Tibial nerve (tissue), 4 donors: ENCODE results near the gene THRSP. TPM values are rescaled to one million over a fixed set of nuclear protein-coding genes. Genes with fewer than 3 reads are reported as not detected.

Experiments
- DNase-seq, 2 donors: peaks; one replicate each; pipeline ENCODE4 v3.0.0-alpha.2; 2019; ENCODE audit warnings: low spot score in 2 of 2
- H3K27ac ChIP-seq, 4 donors: fragments of 200-600 bp; sonication (generic) in 3 of 4; one replicate each; pipeline ENCODE4 v1.5.1; 2017 to 2019; ENCODE audit warnings: mild to moderate bottlenecking in 1 of 4
- H3K27me3 ChIP-seq, 2 donors: fragments of 200-600 bp; sonication (generic) in 1 of 2; one replicate each; pipeline versions ENCODE4 v1.5.1 to v1.6.0; 2017 to 2019
- H3K36me3 ChIP-seq, 3 donors: fragments of 200-600 bp; sonication (generic); one replicate each; pipeline ENCODE4 v1.5.1; 2018 to 2019
- H3K4me1 ChIP-seq, 4 donors: fragments of 200-600 bp; sonication (generic) in 3 of 4; one replicate each; pipeline ENCODE4 v1.5.1; 2017 to 2019
- H3K4me3 ChIP-seq, 4 donors: fragments of 200-600 bp; sonication (generic) in 3 of 4; one replicate each; pipeline ENCODE4 v1.5.1; 2017 to 2019; ENCODE audit warnings: mild to moderate bottlenecking in 1 of 4, moderate library complexity in 1 of 4
- H3K9me3 ChIP-seq, 4 donors: fragments of 200-600 bp; sonication (generic) in 3 of 4; one replicate each; pipeline ENCODE4 v1.5.1; 2017 to 2019
- EP300 ChIP-seq, 2 donors: sonication (generic); formaldehyde crosslinking; IDR thresholded peaks; one replicate each; pipeline ENCODE4 v1.6.1; 2017; ENCODE audit warnings: antibody characterized with exemption in 2 of 2, mild to moderate bottlenecking in 1 of 2
- POLR2A ChIP-seq, 2 donors: fragments of 450-650 bp; IDR thresholded peaks; one replicate each; pipeline ENCODE4 v1.6.1; 2017; ENCODE audit warnings: antibody characterized with exemption in 2 of 2, mild to moderate bottlenecking in 2 of 2, moderate library complexity in 2 of 2
- WGBS, 2 donors: methylation state at CpG; one replicate each; pipeline ENCODE4 v1.1.5; 2018; 5-methylcytosine and 5-hydroxymethylcytosine counted together
- total RNA-seq, 4 donors: library from RNA; depleted of rRNA; stranded (reverse); fragments of >200 nt; gene quantifications; one replicate each; pipeline ENCODE4 v1.1.0, GENCODE V29; 2016
- TF ChIP-seq, protein P1 (sequence below), 5 experiments: fragments of 200-600 bp in 3 of 5; fragments of 450-650 bp in 2 of 5; sonication (generic) in 3 of 5; IDR thresholded peaks; one replicate each; pipeline ENCODE4 v1.5.1; 2016 to 2019; ENCODE audit warnings: antibody characterized with exemption in 5 of 5, mild to moderate bottlenecking in 3 of 5, moderate library complexity in 2 of 5

THRSP gene
- total RNA-seq, 4 donors from 2014 or later, result 4.0 to 22.9 (median 8.7) TPM

DNA sequence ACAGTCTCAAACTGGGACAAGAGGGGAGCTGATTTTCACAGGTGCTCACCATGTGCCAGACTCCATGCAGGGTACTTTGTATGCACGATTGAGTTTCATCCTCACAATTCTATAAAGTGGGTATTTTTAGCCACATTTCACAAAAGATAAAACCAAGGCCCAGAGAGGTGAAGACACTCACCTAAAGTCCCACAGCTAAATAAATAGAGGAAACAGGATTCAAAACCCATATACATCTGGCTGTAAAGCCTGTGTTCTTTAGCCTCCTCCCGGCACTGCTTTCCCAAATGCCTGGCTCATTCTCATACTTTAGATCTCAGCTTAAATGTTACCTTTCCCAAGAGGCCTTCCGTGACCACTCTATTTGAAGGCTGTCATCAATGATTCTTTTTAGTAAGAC lies 27.3 kb upstream of the THRSP start:
- no peak for DNase-seq
- no peaks in the 10 kb centered on the region for H3K9me3 ChIP-seq
- WGBS, 2 donors, result 88 to 95% methylated on average over 3 of the region's 3 CpGs
- H3K27ac ChIP-seq, result no peak overlapping the region
- H3K4me1 ChIP-seq, result peaks cover 0 to 37% (median 20%) of the 10 kb centered on the region in 4 donors
- H3K36me3 ChIP-seq, result no peaks in the 10 kb centered on the region
- H3K27me3 ChIP-seq, result no peaks in the 10 kb centered on the region
- no peak overlapping the region for H3K4me3 ChIP-seq
- TF ChIP-seq EP300 (IDR thresholded peaks at IDR 0.05) (no peak), POLR2A (IDR thresholded peaks at IDR 0.05) (no peak)
- TF ChIP-seq, protein P1, sequence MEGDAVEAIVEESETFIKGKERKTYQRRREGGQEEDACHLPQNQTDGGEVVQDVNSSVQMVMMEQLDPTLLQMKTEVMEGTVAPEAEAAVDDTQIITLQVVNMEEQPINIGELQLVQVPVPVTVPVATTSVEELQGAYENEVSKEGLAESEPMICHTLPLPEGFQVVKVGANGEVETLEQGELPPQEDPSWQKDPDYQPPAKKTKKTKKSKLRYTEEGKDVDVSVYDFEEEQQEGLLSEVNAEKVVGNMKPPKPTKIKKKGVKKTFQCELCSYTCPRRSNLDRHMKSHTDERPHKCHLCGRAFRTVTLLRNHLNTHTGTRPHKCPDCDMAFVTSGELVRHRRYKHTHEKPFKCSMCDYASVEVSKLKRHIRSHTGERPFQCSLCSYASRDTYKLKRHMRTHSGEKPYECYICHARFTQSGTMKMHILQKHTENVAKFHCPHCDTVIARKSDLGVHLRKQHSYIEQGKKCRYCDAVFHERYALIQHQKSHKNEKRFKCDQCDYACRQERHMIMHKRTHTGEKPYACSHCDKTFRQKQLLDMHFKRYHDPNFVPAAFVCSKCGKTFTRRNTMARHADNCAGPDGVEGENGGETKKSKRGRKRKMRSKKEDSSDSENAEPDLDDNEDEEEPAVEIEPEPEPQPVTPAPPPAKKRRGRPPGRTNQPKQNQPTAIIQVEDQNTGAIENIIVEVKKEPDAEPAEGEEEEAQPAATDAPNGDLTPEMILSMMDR (IDR thresholded peaks at IDR 0.05), result no peak

DNA sequence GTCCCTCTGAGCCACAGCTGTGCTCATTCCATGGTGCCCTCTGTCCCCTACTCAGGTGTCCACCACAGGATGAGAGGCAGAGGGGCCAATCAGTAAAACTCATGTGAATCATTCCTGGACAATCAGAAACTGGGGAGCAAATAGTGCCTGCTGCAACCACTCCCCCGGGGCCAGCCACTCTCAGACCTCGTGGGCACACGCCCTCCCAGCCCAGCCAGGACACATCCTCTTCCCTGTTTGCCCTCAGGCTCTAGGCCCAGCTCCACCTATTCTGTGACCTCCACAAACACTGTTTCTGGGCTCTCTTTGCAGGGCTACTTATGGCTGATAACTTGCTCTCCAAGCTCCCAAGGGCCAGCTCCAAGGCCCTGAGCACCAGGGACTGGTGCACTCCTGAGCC lies 26.6 kb upstream of the THRSP start:
- no peaks in the 10 kb centered on the region for H3K9me3 ChIP-seq
- TF ChIP-seq EP300 (IDR thresholded peaks at IDR 0.05) (no peak), POLR2A (IDR thresholded peaks at IDR 0.05) (no peak)
- TF ChIP-seq, protein P1 (IDR thresholded peaks at IDR 0.05), result no peak
- no peaks in the 10 kb centered on the region for H3K36me3 ChIP-seq
- WGBS, 2 donors, result 55 to 72% methylated on average over 2 to 3 of the region's 3 CpGs
- H3K4me3 ChIP-seq, result no peak overlapping the region
- H3K27me3 ChIP-seq, result no peaks in the 10 kb centered on the region
- H3K27ac ChIP-seq, result no peak overlapping the region
- no peak for DNase-seq
- peaks cover 0 to 30% (median 18%) of the 10 kb centered on the region in 4 donors for H3K4me1 ChIP-seq

DNA sequence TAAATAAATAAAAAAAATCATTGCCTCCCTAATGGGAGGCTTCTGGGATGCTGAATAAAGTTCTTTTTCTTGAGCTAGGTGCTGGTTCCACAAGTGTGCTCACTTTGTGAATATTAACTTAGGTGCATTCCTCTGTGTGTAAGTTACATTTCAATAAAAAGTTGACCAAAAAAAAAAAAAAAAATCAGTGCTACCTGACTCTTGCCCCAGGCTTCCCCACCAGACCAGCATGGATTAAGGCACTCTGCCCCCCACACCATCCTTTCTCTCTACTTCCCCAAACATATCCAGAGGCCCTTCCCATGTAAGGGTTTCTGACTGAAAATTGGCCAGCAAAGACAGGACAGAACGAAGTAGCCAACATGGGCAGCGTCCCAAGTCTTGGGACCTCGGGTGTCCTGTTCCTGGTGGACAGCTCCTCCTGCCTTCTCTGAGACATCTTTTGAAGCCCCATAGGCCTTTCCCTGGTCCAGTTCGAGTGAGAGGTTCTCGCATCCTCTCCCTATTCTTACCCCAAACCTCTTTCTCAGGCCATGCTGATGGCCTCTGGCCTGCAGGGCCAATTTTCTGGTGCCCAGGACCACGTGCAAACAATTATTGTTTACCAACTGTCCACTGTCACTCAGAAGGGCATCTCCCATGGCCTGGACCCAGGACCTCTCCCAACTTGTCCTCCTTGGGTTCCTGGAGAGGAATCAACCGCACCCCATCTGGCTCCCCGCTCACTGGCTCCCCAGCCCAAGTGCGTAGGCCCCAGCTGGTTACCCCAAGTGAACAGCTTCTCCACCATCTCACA lies 25.6 kb upstream of the THRSP start:
- TF ChIP-seq EP300 (IDR thresholded peaks at IDR 0.05) (no peak), POLR2A (IDR thresholded peaks at IDR 0.05) (no peak)
- TF ChIP-seq, protein P1 (IDR thresholded peaks at IDR 0.05), result no peak
- Histone ChIP-seq H3K27me3 (no peaks in the 10 kb centered on the region), H3K27ac (peak overlapping the region in 1 of 4 donors; percentile 72), H3K4me1 (peaks cover 0 to 27% (median 17%) of the 10 kb centered on the region in 4 donors), H3K4me3 (no peak overlapping the region), H3K9me3 (no peaks in the 10 kb centered on the region), H3K36me3 (no peaks in the 10 kb centered on the region)
- 80 to 86% methylated on average over 9 of the region's 9 CpGs for WGBS, 2 donors
- DNase-seq, result no peak

DNA sequence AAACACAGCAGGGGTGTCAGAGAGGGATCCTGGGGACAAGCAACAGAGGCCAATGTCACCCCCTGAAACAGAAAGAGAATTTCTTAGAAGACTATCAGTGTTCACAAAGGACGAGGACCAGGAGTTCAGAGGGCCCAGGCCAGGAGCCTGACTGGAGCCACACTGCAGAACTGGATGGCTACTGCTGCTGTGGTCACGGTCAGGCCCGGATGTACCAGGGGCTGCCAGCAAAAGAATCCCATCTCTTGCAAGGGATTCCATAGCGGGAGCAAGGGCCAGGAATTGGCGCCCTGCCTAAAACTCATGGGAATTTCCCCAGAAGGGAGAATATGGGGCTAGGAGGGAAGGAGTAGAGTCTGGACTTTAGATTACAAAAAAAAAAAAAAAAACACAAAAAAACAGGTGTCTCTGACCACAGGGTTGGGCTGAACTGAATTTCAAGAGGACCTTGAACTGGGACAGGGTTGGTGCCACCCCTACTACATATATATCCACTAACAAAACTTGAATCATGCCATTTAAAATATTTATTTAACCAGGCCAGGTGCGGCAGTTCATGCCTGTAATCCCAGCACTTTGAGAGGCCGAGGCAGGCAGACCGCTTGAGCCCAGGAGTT lies 24.9 kb upstream of the THRSP start:
- no peaks in the 10 kb centered on the region for H3K9me3 ChIP-seq
- H3K27ac ChIP-seq, result peak overlapping the region in 2 of 4 donors; percentile 62 to 72
- H3K27me3 ChIP-seq, result no peaks in the 10 kb centered on the region
- peaks cover 0 to 27% (median 17%) of the 10 kb centered on the region in 4 donors for H3K4me1 ChIP-seq
- DNase-seq, result no peak
- TF ChIP-seq, protein P1 (IDR thresholded peaks at IDR 0.05), result no peak
- TF ChIP-seq EP300 (IDR thresholded peaks at IDR 0.05) (no peak), POLR2A (IDR thresholded peaks at IDR 0.05) (no peak)
- WGBS, 2 donors, result 66 to 78% methylated on average over 8 of the region's 8 CpGs
- H3K36me3 ChIP-seq, result no peaks in the 10 kb centered on the region
- H3K4me3 ChIP-seq, result no peak overlapping the region

DNA sequence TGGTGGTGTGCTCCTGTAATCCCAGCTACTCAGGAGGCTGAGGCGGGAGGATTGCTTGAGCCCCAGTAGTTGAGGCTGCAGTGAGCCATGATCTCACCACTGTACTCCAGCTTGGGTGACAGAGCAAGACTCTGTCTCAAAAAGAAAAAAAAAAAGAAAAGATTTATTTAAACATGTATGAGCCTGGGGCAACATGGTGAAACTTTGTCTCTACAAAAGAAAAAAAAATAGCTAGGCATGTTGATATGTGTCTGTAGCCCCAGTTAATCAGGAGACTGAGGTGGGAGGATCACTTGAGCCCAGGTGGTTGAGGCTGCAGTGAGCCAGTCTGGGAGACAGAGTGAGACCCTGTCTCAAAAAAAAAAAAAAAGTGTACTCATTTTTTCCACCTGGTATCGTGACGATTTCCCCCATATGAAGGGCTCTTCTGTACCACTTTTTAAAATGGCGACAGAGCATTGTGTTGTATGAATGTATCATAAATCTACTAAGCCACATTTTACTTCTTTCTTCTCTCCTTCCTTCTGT lies 24.2 kb upstream of the THRSP start:
- Histone ChIP-seq H3K4me1 (peaks cover 0 to 27% (median 17%) of the 10 kb centered on the region in 4 donors), H3K36me3 (no peaks in the 10 kb centered on the region), H3K27ac (peak overlapping the region in 3 of 4 donors; percentile 62 to 72 (median 68)), H3K9me3 (no peaks in the 10 kb centered on the region), H3K4me3 (no peak overlapping the region), H3K27me3 (no peaks in the 10 kb centered on the region)
- DNase-seq, result no peak
- no peak for TF ChIP-seq EP300 (IDR thresholded peaks at IDR 0.05)
- TF ChIP-seq, protein P1 (IDR thresholded peaks at IDR 0.05), result no peak
- no peak for TF ChIP-seq POLR2A (IDR thresholded peaks at IDR 0.05)
- WGBS, 2 donors, result 59% methylated on average over 4 of the region's 4 CpGs
